Esophagus (tissue), 2 donors: ENCODE measurements around the gene SEMG1. TPM values are rescaled to one million over a fixed set of nuclear protein-coding genes. Genes with fewer than 3 reads are reported as not detected.

Experiments used
- H3K27ac ChIP-seq, 2 donors: one replicate each; pipeline ENCODE4 v1.5.1; 2013; ENCODE audit warnings: low read depth in 2 of 2, mild to moderate bottlenecking in 2 of 2, inconsistent platforms in 1 of 2, low read length in 1 of 2, moderate library complexity in 1 of 2
- H3K27me3 ChIP-seq, 2 donors: one replicate each; pipeline ENCODE4 v1.6.1; 2013; ENCODE audit warnings: low read length in 2 of 2, control low read depth in 1 of 2, mild to moderate bottlenecking in 1 of 2; ENCODE audit not compliant: insufficient read depth in 2 of 2, control insufficient read depth in 1 of 2
- H3K36me3 ChIP-seq, 2 donors: one replicate each; pipeline ENCODE4 v1.6.1; 2013; ENCODE audit warnings: low read length in 1 of 2; ENCODE audit not compliant: control insufficient read depth in 2 of 2, insufficient read depth in 2 of 2
- H3K4me1 ChIP-seq, 2 donors: one replicate each; pipeline ENCODE4 v1.6.1; 2013; ENCODE audit warnings: low read length in 1 of 2; ENCODE audit not compliant: control insufficient read depth in 2 of 2, insufficient read depth in 2 of 2
- H3K4me3 ChIP-seq, 2 donors: one replicate each; pipeline ENCODE4 v1.5.1; 2013; ENCODE audit warnings: low read length in 2 of 2, mild to moderate bottlenecking in 2 of 2, low read depth in 1 of 2, moderate library complexity in 1 of 2
- H3K9me3 ChIP-seq, 2 donors: one replicate each; pipeline ENCODE4 v1.6.1; 2013; ENCODE audit warnings: mild to moderate bottlenecking in 2 of 2, low read depth in 1 of 2, low read length in 1 of 2, moderate library complexity in 1 of 2; ENCODE audit not compliant: control insufficient read depth in 2 of 2, insufficient read depth in 1 of 2
- WGBS, 2 donors: extraction: QIAGEN DNeasy Blood & Tissue Kit; methylation state at CpG; one replicate each; pipeline ENCODE4 v1.1.7; 2013; 5-methylcytosine and 5-hydroxymethylcytosine counted together
- polyA plus RNA-seq, 2 donors: library from polyadenylated mRNA; stranded (reverse); fragments of 200-250 nt; gene quantifications; one replicate each; pipeline ENCODE4 v1.2.3, GENCODE V29; 2013
- donor health status: healthy with polysubstance abuse.
- donor health status: Bipolar disorder and iron deficiency.

Gene SEMG1
- polyA plus RNA-seq, 2 donors, result not detected

GRCh38 chr20:45181639-45182038, 25.2 kb upstream of the SEMG1 start:
- 78 to 86% methylated on average over 2 of the region's 2 CpGs for WGBS, 2 donors
- Histone ChIP-seq H3K9me3 (no peaks in the 10 kb centered on the region), H3K27ac (no peak overlapping the region), H3K4me3 (no peak overlapping the region), H3K27me3 (no peaks in the 10 kb centered on the region), H3K4me1 (peaks cover 0 to 3% of the 10 kb centered on the region in 2 donors), H3K36me3 (no peaks in the 10 kb centered on the region)

GRCh38 chr20:45183084-45183483, 23.7 kb upstream of the SEMG1 start:
- WGBS, 2 donors, result 77 to 78% methylated on average over 2 of the region's 2 CpGs
- no peaks in the 10 kb centered on the region for H3K27me3 ChIP-seq
- no peak overlapping the region for H3K4me3 ChIP-seq
- H3K27ac ChIP-seq, result no peak overlapping the region
- H3K9me3 ChIP-seq, result no peaks in the 10 kb centered on the region
- H3K36me3 ChIP-seq, result no peaks in the 10 kb centered on the region
- peaks cover 0 to 3% of the 10 kb centered on the region in 2 donors for H3K4me1 ChIP-seq

GRCh38 chr20:45187693-45188092, 19.1 kb upstream of the SEMG1 start:
- Histone ChIP-seq H3K9me3 (no peaks in the 10 kb centered on the region), H3K36me3 (no peaks in the 10 kb centered on the region), H3K4me3 (no peak overlapping the region), H3K4me1 (no peaks in the 10 kb centered on the region), H3K27me3 (peaks cover 0 to 3% of the 10 kb centered on the region in 2 donors), H3K27ac (no peak overlapping the region)
- WGBS, 2 donors, result 59 to 67% methylated on average over 2 of the region's 2 CpGs

GRCh38 chr20:45189067-45189609, 17.7 kb upstream of the SEMG1 start:
- H3K4me3 ChIP-seq, result no peak overlapping the region
- no peaks in the 10 kb centered on the region for H3K4me1 ChIP-seq
- WGBS, 2 donors, result 88% methylated on average over 3 of the region's 3 CpGs
- peaks cover 0 to 3% of the 10 kb centered on the region in 2 donors for H3K27me3 ChIP-seq
- no peaks in the 10 kb centered on the region for H3K36me3 ChIP-seq
- no peak overlapping the region for H3K27ac ChIP-seq
- H3K9me3 ChIP-seq, result no peaks in the 10 kb centered on the region

GRCh38 chr20:45189861-45190260, 17.0 kb upstream of the SEMG1 start:
- Histone ChIP-seq H3K27ac (no peak overlapping the region), H3K36me3 (no peaks in the 10 kb centered on the region), H3K4me3 (no peak overlapping the region), H3K9me3 (no peaks in the 10 kb centered on the region), H3K27me3 (peaks cover 0 to 3% of the 10 kb centered on the region in 2 donors), H3K4me1 (no peaks in the 10 kb centered on the region)
- whole genome bisulfite sequencing, 2 donors, result 82 to 90% methylated on average over 3 of the region's 3 CpGs

GRCh38 chr20:45191926-45192325, 14.9 kb upstream of the SEMG1 start:
- no peaks in the 10 kb centered on the region for H3K36me3 ChIP-seq
- no peaks in the 10 kb centered on the region for H3K4me1 ChIP-seq
- 89 to 95% methylated on average over 3 of the region's 3 CpGs for whole genome bisulfite sequencing, 2 donors

GRCh38 chr20:45193331-45193730, 13.5 kb upstream of the SEMG1 start:
- WGBS, 2 donors, result 93% methylated on average over 2 of the region's 2 CpGs
- Histone ChIP-seq H3K27me3 (peaks cover 0 to 3% of the 10 kb centered on the region in 2 donors), H3K4me1 (no peaks in the 10 kb centered on the region), H3K27ac (no peak overlapping the region), H3K9me3 (no peaks in the 10 kb centered on the region), H3K36me3 (no peaks in the 10 kb centered on the region), H3K4me3 (no peak overlapping the region)

More at GRCh38 chr20:45191926-45192325, 14.9 kb upstream of the SEMG1 start:
- Histone ChIP-seq H3K27ac (no peak overlapping the region), H3K9me3 (no peaks in the 10 kb centered on the region), H3K27me3 (peaks cover 0 to 3% of the 10 kb centered on the region in 2 donors), H3K4me3 (no peak overlapping the region)

GRCh38 chr20:45209924-45210323, 3.1 kb downstream of the SEMG1 start:
- Histone ChIP-seq H3K27me3 (peaks cover 0 to 4% of the 10 kb centered on the region in 2 donors), H3K36me3 (no peaks in the 10 kb centered on the region), H3K4me1 (no peaks in the 10 kb centered on the region), H3K4me3 (no peak overlapping the region), H3K27ac (no peak overlapping the region), H3K9me3 (no peaks in the 10 kb centered on the region)
- 89 to 100% methylated on average over 1 of the region's 1 CpG for WGBS, 2 donors

- H3K4me1 ChIP-seq, result no peaks in the 10 kb centered on the region
- no peak overlapping the region for H3K27ac ChIP-seq
- H3K9me3 ChIP-seq, result no peaks in the 10 kb centered on the region
- H3K27me3 ChIP-seq, result peaks cover 0 to 4% of the 10 kb centered on the region in 2 donors
- no peak overlapping the region for H3K4me3 ChIP-seq
- no peaks in the 10 kb centered on the region for H3K36me3 ChIP-seq
Observed at GRCh38 chr20:45211569-45212474, 5.0 kb downstream of the SEMG1 start.
